H1 (cell line): Measurements from ENCODE around the gene PTHLH. TPM values are rescaled to one million over a fixed set of nuclear protein-coding genes. Genes with fewer than 3 reads are reported as not detected.

Experiments
- CTCF ChIA-PET: fragments of 300-600 bp; sonication (Branson Sonifier 250); formaldehyde crosslinking; loops from one replicate; lab custom pipeline; 2021; ENCODE audit not compliant: partially characterized antibody; lab: Charles Lee
- POLR2A ChIA-PET: fragments of 300-600 bp; sonication (Branson Sonifier 250); formaldehyde crosslinking; loops from one replicate; lab custom pipeline; 2021; ENCODE audit warnings: inconsistent platforms; ENCODE audit not compliant: partially characterized antibody; lab: Charles Lee
- DNase-seq, 2 experiments: peaks; one replicate each; pipeline versions ENCODE4 v3.0.0 to v3.0.0-alpha.2; 2010 to 2022; ENCODE audit warnings: low spot score in 2 of 2, low read depth in 1 of 2, mixed read lengths in 1 of 2
- FAIRE-seq: peaks from 2 replicates; lab custom pipeline; 2011; peaks lifted over from hg19 to GRCh38; lab: Jason Lieb, UNC
- H2AFZ ChIP-seq: 2 replicates; pipeline ENCODE4 v1.8.1; 2012; ENCODE audit warnings: low read length, inconsistent platforms
- H2AK5ac ChIP-seq: 2 replicates; pipeline ENCODE4 v1.6.1; 2013; ENCODE audit warnings: low read depth, low read length
- H2BK120ac ChIP-seq: replicated peaks from 2 replicates; pipeline ENCODE3; 2013; ENCODE audit warnings: low read depth, low read length, inconsistent platforms
- H2BK12ac ChIP-seq: 2 replicates; pipeline ENCODE4 v1.6.1; 2013; ENCODE audit warnings: low read depth, low read length
- H2BK15ac ChIP-seq: 2 replicates; pipeline ENCODE4 v1.6.1; 2013; ENCODE audit warnings: low read length
- H2BK20ac ChIP-seq: 2 replicates; pipeline ENCODE4 v1.6.1; 2013; ENCODE audit warnings: low read length
- H2BK5ac ChIP-seq: 2 replicates; pipeline ENCODE4 v1.6.1; 2013; ENCODE audit warnings: low read depth, low read length
- H3K14ac ChIP-seq: 2 replicates; pipeline ENCODE4 v1.6.1; 2013; ENCODE audit warnings: inconsistent platforms; ENCODE audit not compliant: insufficient read length
- H3K18ac ChIP-seq: 2 replicates; pipeline ENCODE4 v1.6.1; 2013; ENCODE audit warnings: low read length; ENCODE audit errors: extremely low read depth
- H3K23ac ChIP-seq: 2 replicates; pipeline ENCODE4 v1.6.1; 2013; ENCODE audit warnings: inconsistent platforms; ENCODE audit not compliant: insufficient read length
- H3K23me2 ChIP-seq: 2 replicates; pipeline ENCODE4 v1.6.1; 2013; ENCODE audit warnings: low read depth, low read length
- H3K27ac ChIP-seq: 2 replicates; pipeline ENCODE4 v1.6.1; 2011; ENCODE audit warnings: low read depth, low read length, inconsistent platforms
- H3K27me3 ChIP-seq, 4 experiments: replicated peaks in 1 of 4; 1 replicate in 1 of 4; 2 replicates in 3 of 4; pipeline versions ENCODE4 v1.6.1 to v1.8.1; 2011 to 2013; ENCODE audit warnings: low read length in 3 of 4, mild to moderate bottlenecking in 3 of 4, inconsistent platforms in 2 of 4, mixed read lengths in 2 of 4, moderate library complexity in 1 of 4; ENCODE audit not compliant: control insufficient read depth in 3 of 4, insufficient read depth in 3 of 4; ENCODE audit errors: extremely low read depth in 1 of 4
- H3K36me3 ChIP-seq, 4 experiments: 2 replicates each; pipeline versions ENCODE4 v1.6.1 to v1.8.1; 2011 to 2013; ENCODE audit warnings: mild to moderate bottlenecking in 4 of 4, low read length in 3 of 4, moderate library complexity in 2 of 4, control low read depth in 1 of 4, inconsistent platforms in 1 of 4; ENCODE audit not compliant: insufficient read depth in 4 of 4, control insufficient read depth in 2 of 4
- H3K4ac ChIP-seq: replicated peaks from 2 replicates; pipeline ENCODE3; 2013; ENCODE audit warnings: low read length, low read depth, mixed read lengths, inconsistent platforms; ENCODE audit not compliant: insufficient read length
- H3K4me1 ChIP-seq, 4 experiments: replicated peaks in 1 of 4; 1 replicate in 1 of 4; 2 replicates in 3 of 4; pipeline versions ENCODE4 v1.6.1 to v1.8.1; 2011 to 2013; ENCODE audit warnings: low read length in 3 of 4, inconsistent platforms in 2 of 4, mixed read lengths in 1 of 4; ENCODE audit not compliant: insufficient read depth in 4 of 4, control insufficient read depth in 3 of 4
- H3K4me2 ChIP-seq, 2 experiments: 2 replicates each; pipeline versions ENCODE4 v1.6.1 to v1.8.1; 2011 to 2013; ENCODE audit warnings: low read depth in 2 of 2, low read length in 2 of 2, control low read depth in 1 of 2, inconsistent platforms in 1 of 2, mild to moderate bottlenecking in 1 of 2; ENCODE audit not compliant: insufficient read depth in 1 of 2
- H3K4me3 ChIP-seq, 4 experiments: fragments of 200-600, 300-600 bp in 1 of 4; sonication (generic), shearing (Covaris generic), sonication (Bioruptor Twin) in 1 of 4; 2 replicates each; pipeline versions ENCODE4 v1.5.1 to v1.8.1; 2011 to 2016; ENCODE audit warnings: low read length in 4 of 4, low read depth in 3 of 4, control low read depth in 2 of 4, inconsistent platforms in 2 of 4, mild to moderate bottlenecking in 2 of 4, mixed read lengths in 1 of 4, moderate library complexity in 1 of 4; ENCODE audit not compliant: insufficient read depth in 2 of 4; ENCODE audit errors: extremely low read depth in 1 of 4
- H3K56ac ChIP-seq: replicated peaks from 2 replicates; pipeline ENCODE3; 2013; ENCODE audit warnings: low read depth, mild to moderate bottlenecking, mixed read lengths, low read length, inconsistent platforms; ENCODE audit not compliant: insufficient read length
- H3K79me1 ChIP-seq: 2 replicates; pipeline ENCODE4 v1.6.1; 2013; ENCODE audit warnings: low read depth, low read length, control low read depth
- H3K79me2 ChIP-seq, 2 experiments: 2 replicates each; pipeline versions ENCODE4 v1.6.1 to v1.8.1; 2012 to 2013; ENCODE audit warnings: low read length in 2 of 2, mild to moderate bottlenecking in 2 of 2, inconsistent platforms in 1 of 2; ENCODE audit not compliant: insufficient read depth in 2 of 2, control insufficient read depth in 1 of 2
- H3K9ac ChIP-seq, 4 experiments: replicated peaks in 1 of 4; 1 replicate in 1 of 4; 2 replicates in 3 of 4; pipeline versions ENCODE4 v1.6.1 to v1.8.1; 2011 to 2013; ENCODE audit warnings: low read depth in 3 of 4, low read length in 3 of 4, control low read depth in 2 of 4, mild to moderate bottlenecking in 2 of 4, moderate library complexity in 2 of 4, inconsistent platforms in 1 of 4; ENCODE audit errors: extremely low read depth in 1 of 4
- H3K9me3 ChIP-seq, 2 experiments: 2 replicates each; pipeline versions ENCODE4 v1.6.1 to v1.8.1; 2012 to 2013; ENCODE audit warnings: mild to moderate bottlenecking in 2 of 2, moderate library complexity in 2 of 2, control low read depth in 1 of 2, inconsistent platforms in 1 of 2, low read depth in 1 of 2, low read length in 1 of 2, mixed read lengths in 1 of 2; ENCODE audit not compliant: insufficient read depth in 2 of 2
- H4K20me1 ChIP-seq, 2 experiments: replicated peaks in 1 of 2; 2 replicates each; pipeline versions ENCODE3 to v1.8.1; 2011 to 2013; ENCODE audit warnings: inconsistent platforms in 2 of 2, low read length in 2 of 2, mild to moderate bottlenecking in 1 of 2; ENCODE audit not compliant: insufficient read depth in 2 of 2, control insufficient read depth in 1 of 2
- H4K5ac ChIP-seq: 2 replicates; pipeline ENCODE4 v1.6.1; 2013; ENCODE audit warnings: low read length, low read depth, mixed read lengths, inconsistent platforms; ENCODE audit not compliant: insufficient read length
- H4K8ac ChIP-seq: 2 replicates; pipeline ENCODE4 v1.8.0; 2013; ENCODE audit warnings: mild to moderate bottlenecking, moderate library complexity, low read length, inconsistent platforms; ENCODE audit not compliant: insufficient read depth; ENCODE audit errors: extremely low read depth
- H4K91ac ChIP-seq: replicated peaks from 2 replicates; pipeline ENCODE3; 2013; ENCODE audit warnings: low read length, mixed read lengths, inconsistent platforms; ENCODE audit not compliant: insufficient read length
- BACH1 ChIP-seq: IDR thresholded peaks from 2 replicates; pipeline ENCODE4 v1.6.1; 2012; ENCODE audit warnings: low read length, improper control_type of control experiment
- EGR1 ChIP-seq: IDR thresholded peaks from 2 replicates; pipeline ENCODE4 v1.6.1; 2011; ENCODE audit warnings: low read depth, low read length, borderline replicate concordance
- EZH2 ChIP-seq: fragments of 200-600 bp; sonication (generic); IDR thresholded peaks from 2 replicates; pipeline ENCODE4 v1.7.1; 2012; ENCODE audit warnings: low read depth, mild to moderate bottlenecking, moderate library complexity, low read length, inconsistent platforms; ENCODE audit not compliant: severe bottlenecking
- JUND ChIP-seq: IDR thresholded peaks from 2 replicates; pipeline ENCODE4 v1.6.1; 2011; ENCODE audit warnings: mild to moderate bottlenecking, improper control_type of control experiment, low read length
- NANOG ChIP-seq: IDR thresholded peaks from 2 replicates; pipeline ENCODE4 v1.6.1; 2011; ENCODE audit warnings: low read length, low read depth, mild to moderate bottlenecking, inconsistent platforms; ENCODE audit not compliant: insufficient read depth, poor library complexity, severe bottlenecking
- POLR2A ChIP-seq, 2 experiments: IDR thresholded peaks; 1 replicate in 1 of 2; 2 replicates in 1 of 2; pipeline ENCODE4 v1.6.1; 2011; ENCODE audit warnings: low read depth in 2 of 2, low read length in 2 of 2, mild to moderate bottlenecking in 2 of 2; ENCODE audit errors: control extremely low read depth in 1 of 2
- POLR2AphosphoS5 ChIP-seq: IDR thresholded peaks from 2 replicates; pipeline ENCODE4 v1.6.1; 2011; ENCODE audit warnings: low read depth, low read length
- RAD21 ChIP-seq, 2 experiments: IDR thresholded peaks in 1 of 2; conservative IDR thresholded peaks in 1 of 2; 2 replicates each; pipeline ENCODE4 v1.6.1; 2011; ENCODE audit warnings: low read depth in 2 of 2, low read length in 2 of 2, improper control_type of control experiment in 1 of 2, inconsistent platforms in 1 of 2, mild to moderate bottlenecking in 1 of 2, moderate library complexity in 1 of 2
- SAP30 ChIP-seq: fragments of 300-600 bp; sonication (generic); IDR thresholded peaks from 2 replicates; pipeline ENCODE4 v1.7.1; 2012; ENCODE audit warnings: low read length, moderate library complexity, mild to moderate bottlenecking, inconsistent platforms; ENCODE audit not compliant: insufficient read depth, insufficient replicate concordance
- SP4 ChIP-seq: IDR thresholded peaks from 2 replicates; pipeline ENCODE4 v1.6.1; 2012; ENCODE audit warnings: low read length, inconsistent platforms
- WGBS, 2 experiments: shearing (Covaris generic) in 1 of 2; methylation state at CpG; one replicate each; pipeline versions ENCODE4 v1.1.6 to v1.1.7; 2013 to 2015; ENCODE audit warnings: low lambda C conversion rate in 2 of 2, mixed read lengths in 2 of 2, inconsistent platforms in 1 of 2, low coverage in 1 of 2, missing lambda C conversion rate in 1 of 2; ENCODE audit not compliant: insufficient replicate concordance in 2 of 2, insufficient coverage in 1 of 2, insufficient read length in 1 of 2; ENCODE audit errors: extremely low coverage in 1 of 2, missing lambda C conversion rate in 1 of 2; 5-methylcytosine and 5-hydroxymethylcytosine counted together
- polyA plus RNA-seq, 7 experiments: library from polyadenylated mRNA; depleted of rRNA in 3 of 7; stranded (reverse) in 5 of 7; unstranded in 2 of 7; fragments of >200 nt in 5 of 7; fragments of 200-250 nt in 2 of 7; gene quantifications; 1 replicate in 5 of 7; 2 replicates in 1 of 7; 4 replicates in 1 of 7; pipeline versions ENCODE4 v1.2.1 to v1.2.3, GENCODE V29; 2011 to 2013; ENCODE audit warnings: missing spikeins in 2 of 7, mixed read lengths in 2 of 7
- total RNA-seq: library from RNA; stranded (reverse); fragmentation: NEBNext Ultra II Directional; extraction: Animal tissue kit (Norgen Biotek cat#: 25700); gene quantifications from 2 replicates; pipeline ENCODE4 v1.2.1, GENCODE V29; 2021
- TF ChIP-seq, protein P1 (sequence below): IDR thresholded peaks from 2 replicates; pipeline ENCODE4 v1.6.1; 2012; ENCODE audit warnings: inconsistent platforms

The PTHLH gene
- total and polyA plus RNA-seq, 2 of the 8 experiments (the other 6 are each of a cell fraction or from before 2014, with no cell fraction given), result 0.32 TPM; not detected in 1

DNA sequence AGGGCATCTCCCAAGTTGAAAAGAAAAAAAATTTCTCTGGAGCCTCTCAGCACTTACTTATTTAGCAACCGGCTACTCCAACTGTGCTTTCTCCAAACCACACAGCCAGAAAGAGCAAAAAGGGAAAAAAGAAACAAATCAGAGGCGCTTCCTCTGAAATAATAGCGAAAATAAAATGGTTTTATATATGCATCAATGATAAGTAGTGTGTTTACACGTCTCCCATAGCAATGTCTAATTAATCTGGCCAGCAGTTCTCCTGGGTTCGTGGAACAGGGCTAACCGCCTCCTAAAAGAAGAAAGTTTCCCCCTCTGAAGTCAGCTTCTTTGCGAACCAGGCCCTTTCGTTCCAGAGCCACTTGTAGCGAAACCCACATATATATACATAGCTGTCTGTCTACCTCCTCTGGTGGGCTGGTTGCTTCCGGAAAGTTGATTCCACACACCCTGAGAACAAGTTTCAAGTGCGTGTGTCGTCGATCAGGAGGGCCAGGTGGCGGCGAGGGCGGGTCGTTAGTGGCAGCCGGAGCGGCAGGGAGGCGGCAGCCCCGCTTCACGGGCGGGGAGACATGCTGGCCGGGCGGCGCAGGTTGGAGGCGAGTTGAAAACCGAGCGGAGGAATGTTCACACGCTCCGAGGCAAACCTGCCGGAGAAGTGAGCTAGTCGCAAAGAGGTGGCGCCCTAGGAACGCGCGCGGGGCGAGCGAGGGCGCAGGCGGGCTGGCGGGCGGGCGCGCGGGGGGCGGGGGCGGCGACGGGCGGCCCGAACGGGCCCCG is 2.7 kb downstream of the PTHLH start:
- FAIRE-seq, result no peak
- Histone ChIP-seq H3K4me3 (peak overlapping the region; percentile 26 to 62 (median 39)), H2AFZ (no peak overlapping the region), H3K36me3 (0 out of 8 replicates have a peak, but pooled peaks cover 0 to 3% (median 0%) of the 10 kb centered on the region in 4 experiments), H3K23me2 (peaks cover 14% of the 10 kb centered on the region; the same call in 1 of the 2 replicates), H4K91ac (no peak overlapping the region), H2BK20ac (no peak overlapping the region), H3K56ac (no peak overlapping the region), H3K14ac (no peak overlapping the region), H3K18ac (no peak overlapping the region), H4K5ac (no peak overlapping the region), H3K23ac (no peak overlapping the region), H3K79me1 (no peaks in the 10 kb centered on the region), H3K9me3 (no peaks in the 10 kb centered on the region), H2BK120ac (no peak overlapping the region), H2AK5ac (no peak overlapping the region), H4K8ac (no peak overlapping the region; the same call in 1 of the 2 replicates), H3K27me3 (peaks cover 47 to 88% (median 71%) of the 10 kb centered on the region in 4 experiments), H3K4me2 (peak overlapping the region; percentile 70 to 98), H3K27ac (no peak overlapping the region), H2BK5ac (no peak overlapping the region), H2BK15ac (no peak overlapping the region), H3K79me2 (no peaks in the 10 kb centered on the region), H3K4ac (no peak overlapping the region), H3K9ac (no peak overlapping the region), H2BK12ac (no peak overlapping the region), H3K4me1 (peaks cover 6 to 14% (median 10%) of the 10 kb centered on the region in 4 experiments; a peak in 5 of 7 replicates), H4K20me1 (peaks cover 3 to 11% of the 10 kb centered on the region in 2 experiments)
- ChIA-PET POLR2A (interaction anchor here (0.8 to 1.1 kb wide), 2 partner anchors 10 to 15 kb away, joined by 3 read pairs; no protein-coding TSS in a partner anchor), CTCF (interaction anchor here (0.6 to 2.0 kb wide), 10 partner anchors 8 to 1307 kb away, joined by 3 to 6 read pairs (median 3); no protein-coding TSS in a partner anchor)
- 4% methylated on average over 38 of the region's 55 CpGs; no CpG with 5 or more reads in 1 of the 2 experiments for WGBS, 2 experiments
- DNase-seq, result peak in 1 of 2 experiments; percentile 82
- TF ChIP-seq EGR1, result no peak
- TF ChIP-seq, protein P1, sequence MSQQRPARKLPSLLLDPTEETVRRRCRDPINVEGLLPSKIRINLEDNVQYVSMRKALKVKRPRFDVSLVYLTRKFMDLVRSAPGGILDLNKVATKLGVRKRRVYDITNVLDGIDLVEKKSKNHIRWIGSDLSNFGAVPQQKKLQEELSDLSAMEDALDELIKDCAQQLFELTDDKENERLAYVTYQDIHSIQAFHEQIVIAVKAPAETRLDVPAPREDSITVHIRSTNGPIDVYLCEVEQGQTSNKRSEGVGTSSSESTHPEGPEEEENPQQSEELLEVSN, result peak; percentile 87
- TF ChIP-seq SP4, result no peak
- no peak for TF ChIP-seq NANOG
- peak; percentile 25 to 35 for TF ChIP-seq RAD21 (IDR thresholded peaks at IDR 0.05 in 1 of 2, conservative IDR thresholded peaks at IDR 0.05 in 1 of 2; ENCODE audit: low read depth in 2 of 2, low read length in 2 of 2)
- no peak for TF ChIP-seq JUND
- no peak for TF ChIP-seq POLR2A (IDR thresholded peaks at IDR 0.05; ENCODE audit: control extremely low read depth in 1 of 2, low read depth in 2 of 2, low read length in 2 of 2)
- peak; percentile 18 for TF ChIP-seq EZH2
- TF ChIP-seq SAP30, result no peak
- no peak for TF ChIP-seq BACH1
- TF ChIP-seq POLR2AphosphoS5, result no peak
